ENCODE measurements around the gene VPS33A. TPM values are rescaled to one million over a fixed set of nuclear protein-coding genes. Genes with fewer than 3 reads are reported as not detected.
"Not testable (repeated sequence)": the region's sequence is repeated elsewhere in the genome, so short reads cannot be mapped to it uniquely, and the experiment has no call there.

Gene VPS33A
- total RNA-seq, 1 donor from 2014 or later = 19.9 TPM

DNA sequence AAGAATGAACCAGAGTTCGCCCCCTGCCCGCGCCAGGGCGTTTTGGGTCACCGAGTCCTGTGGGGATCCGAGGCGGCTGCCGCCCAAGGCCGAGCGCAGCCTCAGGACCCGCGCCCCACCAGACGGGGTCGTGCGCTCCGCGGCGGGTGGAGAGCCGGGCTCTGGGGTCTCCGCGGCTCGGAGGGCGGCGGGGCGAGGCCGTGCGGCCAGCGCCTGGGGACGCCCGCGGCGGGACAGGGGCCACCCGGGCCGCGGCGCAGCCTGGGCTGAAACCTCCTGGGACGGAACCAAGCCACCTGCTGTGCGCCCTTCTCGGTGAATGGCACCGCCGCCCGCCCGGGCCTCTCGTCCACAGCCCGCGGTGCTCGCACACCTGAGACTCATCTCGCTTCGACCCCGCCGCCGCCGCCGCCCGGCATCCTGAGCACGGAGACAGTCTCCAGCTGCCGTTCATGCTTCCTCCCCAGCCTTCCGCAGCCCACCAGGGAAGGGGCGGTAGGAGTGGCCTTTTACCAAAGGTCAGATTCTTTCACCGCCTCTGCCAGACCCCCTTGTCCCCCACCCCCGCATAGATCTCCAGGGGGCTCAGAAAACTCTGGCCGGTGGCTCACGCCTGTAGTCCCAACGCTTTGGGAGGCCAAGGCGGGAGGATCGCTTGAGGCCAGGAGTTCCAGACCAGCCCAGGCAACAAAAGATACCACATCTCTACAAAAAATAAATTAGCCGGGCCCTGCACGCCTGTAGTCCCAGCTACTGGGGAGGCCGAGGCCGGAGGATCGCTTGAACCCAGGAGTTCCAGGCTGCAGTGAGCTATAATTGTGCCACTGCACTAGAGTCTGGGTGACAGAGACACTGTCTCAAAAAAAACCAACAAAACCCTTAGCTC is 61.9 kb downstream of the VPS33A start:
- no peak for DNase-seq (ENCODE audit: low spot score)

- peak; percentile 67 for DNase-seq (ENCODE audit: low spot score)
These were observed 62.8 kb downstream of the VPS33A start, which contains the start of gene B3GNT4 for GRCh38 chr12:122203301-122204166. Gene B3GNT4 (plus strand): TSS chr12:122203709. CDS start chr12:122204619, 910 bp downstream.

DNA sequence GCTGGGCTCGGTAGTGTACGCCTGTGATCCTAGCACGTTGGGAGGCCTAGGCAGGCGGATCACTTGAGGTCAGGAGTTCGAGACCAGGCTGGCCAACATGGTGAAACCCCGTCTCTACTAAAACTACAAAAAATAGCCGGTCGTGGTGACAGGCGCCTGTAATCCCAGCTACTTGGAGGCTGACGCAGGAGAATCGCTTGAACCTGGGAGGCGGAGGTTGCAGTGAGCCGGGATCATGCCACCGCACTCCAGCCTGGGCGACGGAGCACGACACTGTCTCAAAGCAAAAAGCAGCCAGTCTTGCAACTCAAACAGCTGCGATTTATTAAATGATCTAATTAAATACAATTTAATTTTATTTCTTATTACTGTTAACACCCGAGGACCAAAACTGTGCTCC is 63.5 kb downstream of the VPS33A start:
- DNase-seq (ENCODE audit: low spot score) = not testable (repeated sequence)

- DNase-seq (ENCODE audit: low spot score) = no peak
These were observed 64.3 kb downstream of the VPS33A start for GRCh38 chr12:122202017-122202416.

DNA sequence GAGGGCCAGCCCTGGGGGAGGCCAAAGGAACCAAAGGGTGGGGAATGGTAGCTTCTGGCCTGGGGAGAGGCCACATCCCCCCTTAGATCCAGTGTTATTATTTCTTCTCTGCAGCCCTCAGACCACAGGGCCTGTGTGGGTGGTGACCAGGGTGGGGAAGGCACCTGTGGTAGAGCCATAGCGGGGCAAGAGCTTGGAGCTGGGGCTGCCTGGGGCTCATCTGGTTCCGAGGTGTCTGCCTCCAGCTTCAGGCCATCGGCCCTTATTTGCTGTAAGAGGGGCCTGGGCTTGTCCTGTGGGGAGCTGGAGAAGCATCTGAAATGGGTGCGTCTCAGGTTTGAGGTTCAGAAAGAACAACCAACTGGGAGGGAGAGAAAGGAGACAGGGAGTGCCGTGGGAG is 64.9 kb downstream of the VPS33A start:
- no peak for DNase-seq (ENCODE audit: low spot score)

- no peak for DNase-seq (ENCODE audit: low spot score)
These were observed 65.6 kb downstream of the VPS33A start for GRCh38 chr12:122200541-122201175.

- DNase-seq (ENCODE audit: low spot score) = no peak
These were observed 66.6 kb downstream of the VPS33A start for GRCh38 chr12:122199484-122200355.

DNA sequence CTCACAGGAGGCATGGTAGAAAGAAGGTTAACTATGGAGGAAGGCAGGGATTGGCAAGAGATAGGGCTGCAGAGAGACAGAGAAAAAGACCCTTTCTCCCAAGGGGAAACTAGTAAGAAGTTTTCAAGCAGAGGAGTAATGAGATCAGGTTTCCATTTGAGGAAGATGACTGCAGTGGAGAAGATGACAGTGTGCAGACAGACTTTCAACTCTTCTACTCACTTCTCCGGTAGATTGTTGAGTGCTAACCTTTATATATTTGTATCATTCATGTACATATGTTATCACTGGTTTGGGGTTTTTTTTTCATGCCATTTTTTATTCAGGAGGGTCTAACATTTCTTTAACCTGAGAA is 68.7 kb downstream of the VPS33A start:
- no peak for DNase-seq (ENCODE audit: low spot score)

- no peak for DNase-seq (ENCODE audit: low spot score)
These were observed 70.9 kb downstream of the VPS33A start for GRCh38 chr12:122195405-122195804.

DNA sequence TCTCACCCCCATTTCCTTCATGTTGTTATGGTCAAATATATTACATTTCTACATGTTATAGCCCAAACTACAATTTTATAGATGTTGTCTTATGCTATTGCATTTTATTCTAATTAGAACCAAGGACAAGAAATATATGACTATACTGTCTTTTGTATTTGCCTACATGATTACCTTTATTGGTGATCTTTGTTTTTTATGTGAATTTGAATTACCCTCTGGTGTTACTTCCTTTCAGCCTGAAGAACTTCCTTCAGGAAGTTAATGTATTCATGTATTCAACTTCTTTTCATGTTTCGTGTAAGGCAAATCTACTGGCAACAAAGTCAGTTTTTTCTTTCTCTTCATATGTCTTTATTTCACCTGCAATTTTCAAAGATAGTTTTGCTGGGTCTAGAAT is 71.5 kb downstream of the VPS33A start:
- no peak for DNase-seq (ENCODE audit: low spot score)

DNA sequence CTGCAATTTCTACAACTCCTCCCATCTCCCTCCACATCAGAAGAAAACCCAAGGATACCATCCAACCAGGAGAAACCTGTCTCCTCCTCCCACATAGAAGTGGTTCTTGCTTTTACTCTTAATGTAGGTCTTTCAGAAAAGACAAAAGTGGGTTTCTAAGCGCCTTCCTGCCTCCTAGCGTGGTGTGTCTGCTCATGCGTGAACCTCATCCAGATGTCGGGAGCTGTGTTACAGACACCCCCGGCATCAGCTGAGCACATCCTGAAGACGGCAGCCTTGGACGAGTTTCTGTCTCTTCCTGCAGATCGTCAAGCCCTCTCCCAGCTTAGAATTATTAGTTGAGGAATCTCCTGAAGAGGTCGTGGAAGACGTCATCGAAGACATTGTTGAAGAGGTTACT is 73.9 kb downstream of the VPS33A start:
- DNase-seq (ENCODE audit: low spot score) = no peak

DNA sequence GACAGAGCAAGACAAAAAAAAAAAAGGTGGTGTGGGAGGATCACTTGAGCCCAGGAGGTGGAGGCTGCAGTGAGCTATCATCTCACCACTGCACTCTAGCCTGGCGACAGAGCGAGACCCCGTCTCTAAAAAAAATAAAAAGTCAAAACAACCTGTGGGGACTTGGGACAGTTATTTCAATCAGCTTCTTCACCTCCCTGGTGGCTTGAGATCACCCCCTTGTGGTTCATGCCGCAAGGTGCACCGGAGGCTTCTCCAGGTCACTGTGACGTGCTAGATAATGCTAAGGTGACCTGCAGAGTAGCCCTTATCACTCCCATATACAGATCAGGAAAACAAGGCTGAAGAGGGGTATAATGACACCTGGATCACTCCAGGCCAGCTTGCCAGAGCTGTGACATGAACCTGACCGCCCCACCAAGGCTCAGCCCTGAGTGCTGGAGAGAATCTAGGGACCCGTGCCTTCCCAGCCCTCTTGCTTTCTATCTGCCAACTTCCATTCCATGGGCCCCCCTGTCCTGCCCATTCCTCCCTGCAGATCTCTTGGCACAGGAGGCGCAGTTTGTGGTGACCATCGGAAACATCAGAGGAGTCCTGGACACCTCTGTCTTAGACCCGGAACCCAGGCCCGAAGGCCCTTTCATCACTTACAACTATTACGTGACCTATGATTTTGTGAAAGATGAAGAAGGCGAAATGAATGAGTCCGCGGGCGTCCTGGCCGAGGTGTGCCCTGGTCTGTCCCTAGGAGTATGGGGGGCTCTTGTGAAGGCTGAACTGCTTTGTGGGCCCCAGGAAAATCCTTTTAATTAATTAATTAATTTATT is 75.2 kb downstream of the VPS33A start:
- DNase-seq (ENCODE audit: low spot score) = no peak

- DNase-seq (ENCODE audit: low spot score) = no peak
These were observed 76.4 kb downstream of the VPS33A start for GRCh38 chr12:122189626-122190475.

DNA sequence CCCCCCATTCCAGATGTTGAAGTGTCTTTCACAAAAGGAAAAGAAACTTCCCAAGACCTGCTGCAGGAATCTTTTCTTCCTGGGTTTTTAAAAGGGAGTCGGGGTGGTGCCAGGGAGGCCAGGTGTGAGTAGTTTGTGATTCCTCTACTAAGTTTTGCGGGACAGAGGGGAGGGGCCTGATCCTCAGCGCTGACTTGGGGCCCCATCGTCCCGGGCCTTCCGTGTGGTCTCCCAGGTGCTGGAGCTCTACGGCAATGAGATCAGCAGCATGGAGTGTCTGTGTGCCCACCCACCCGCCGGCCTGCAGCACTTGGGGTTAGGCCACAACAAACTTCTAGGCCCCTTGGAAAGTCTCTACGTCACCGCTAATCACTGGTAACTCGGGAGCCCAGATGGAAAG is 78.8 kb downstream of the VPS33A start:
- DNase-seq (ENCODE audit: low spot score) = no peak

DNA sequence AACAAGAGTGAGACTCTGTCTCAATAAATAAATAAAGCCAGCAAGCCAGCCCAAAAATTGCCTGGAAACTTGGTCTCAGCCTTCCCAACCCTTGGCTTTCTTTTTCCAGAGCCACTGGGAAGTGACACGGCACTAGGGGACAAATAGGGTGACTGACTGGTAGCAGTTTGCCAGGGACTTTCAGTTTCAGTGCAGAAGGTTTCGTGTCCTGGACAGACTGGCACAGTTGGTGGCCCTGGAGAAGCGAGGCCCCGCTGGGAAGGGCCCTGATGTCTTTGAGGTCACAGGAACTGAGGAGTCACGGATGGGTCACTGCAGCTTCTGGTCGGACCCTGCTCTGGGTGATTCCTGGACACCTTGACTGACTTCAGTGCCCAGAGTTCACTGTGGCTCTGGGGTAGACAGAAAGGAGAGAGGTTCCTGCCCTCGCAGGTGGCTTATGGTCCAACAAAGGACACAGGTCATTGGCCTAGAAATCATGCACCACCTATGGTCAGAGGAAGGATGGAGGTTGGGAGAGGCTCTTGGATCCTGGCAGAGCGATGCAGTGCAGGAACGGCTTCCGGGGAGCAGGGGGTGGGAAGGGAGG is 80.7 kb downstream of the VPS33A start:
- DNase-seq (ENCODE audit: low spot score) = no peak

DNA sequence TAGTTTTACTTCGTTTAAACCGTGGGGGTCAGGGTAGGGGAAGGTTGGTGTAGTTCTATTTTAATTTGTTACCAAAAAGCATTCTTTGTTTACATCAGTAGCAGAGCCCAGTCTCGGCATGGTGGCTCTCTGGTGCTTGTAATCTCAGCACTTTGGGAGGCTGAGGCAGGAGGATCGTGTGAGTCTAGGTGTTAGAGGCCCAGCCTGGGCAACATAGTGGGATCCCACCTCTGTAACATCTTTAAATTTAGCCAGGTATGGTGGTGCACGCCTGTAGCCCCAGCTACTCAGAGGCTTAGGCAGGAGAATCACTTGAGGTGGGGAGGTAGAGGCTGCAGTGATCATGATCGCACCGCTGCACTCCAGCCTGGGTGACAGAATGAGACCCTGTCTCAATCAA is 81.2 kb downstream of the VPS33A start:
- DNase-seq (ENCODE audit: low spot score) = no peak

DNA sequence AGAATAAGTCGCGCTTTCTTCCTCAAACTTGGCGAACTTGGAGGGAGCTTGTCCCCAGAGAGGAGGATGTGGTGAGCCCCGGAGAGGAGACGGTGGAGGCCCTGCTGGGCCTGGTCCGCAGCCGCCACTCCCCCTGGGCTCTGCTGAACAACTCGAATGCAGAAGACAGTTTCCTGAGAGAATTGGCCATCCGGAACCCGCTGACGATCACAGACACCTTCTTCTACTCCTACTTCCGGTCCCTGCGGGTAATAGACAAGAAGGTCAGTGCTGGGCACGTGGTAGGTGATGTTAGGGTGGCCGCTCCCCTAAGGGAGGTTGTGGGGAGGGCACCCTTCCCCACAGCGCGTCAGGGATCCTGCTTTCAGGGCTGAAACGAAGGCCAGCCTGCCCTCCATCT is 81.8 kb downstream of the VPS33A start:
- no peak for DNase-seq (ENCODE audit: low spot score)

DNA sequence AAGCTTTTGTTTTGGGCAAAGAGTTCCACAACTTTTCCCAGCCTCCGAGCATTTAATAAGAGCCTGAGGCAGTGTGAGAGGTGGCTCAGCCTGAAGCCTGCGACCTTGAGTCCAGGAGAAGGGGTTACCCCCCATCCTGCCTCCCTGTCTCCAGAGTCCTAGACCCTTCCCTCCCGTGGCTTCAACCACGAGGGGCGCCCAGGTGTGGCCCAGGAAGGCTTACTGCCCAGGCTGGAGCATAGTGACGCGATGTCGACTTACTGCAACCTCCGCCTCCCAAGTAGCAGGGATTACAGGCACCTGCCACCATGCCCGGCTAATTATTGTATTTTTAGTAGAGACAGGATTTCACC is 82.7 kb downstream of the VPS33A start:
- no peak for DNase-seq (ENCODE audit: low spot score)
